Large intestine (tissue), 3 donors: Measurements from ENCODE around the gene ACLY. TPM values are rescaled to one million over a fixed set of nuclear protein-coding genes. Genes with fewer than 3 reads are reported as not detected.

ENCODE experiments used
- DNase-seq, 2 donors: peaks; one replicate each; pipeline versions ENCODE4 v3.0.0 to v3.0.0-alpha.2; 2013
- H3K27ac ChIP-seq: one replicate; pipeline ENCODE4 v1.5.1; 2013; ENCODE audit warnings: low read length
- H3K27me3 ChIP-seq: 2 replicates; pipeline ENCODE4 v1.6.1; 2013; ENCODE audit warnings: low read length; ENCODE audit not compliant: control insufficient read depth, insufficient read depth
- H3K36me3 ChIP-seq: 2 replicates; pipeline ENCODE4 v1.6.1; 2013; ENCODE audit warnings: low read length; ENCODE audit not compliant: control insufficient read depth, insufficient read depth
- H3K4me1 ChIP-seq: one replicate; pipeline ENCODE4 v1.6.1; 2013; ENCODE audit warnings: low read length; ENCODE audit not compliant: control insufficient read depth, insufficient read depth
- H3K4me3 ChIP-seq: one replicate; pipeline ENCODE4 v1.5.1; 2013; ENCODE audit warnings: low read length
- H3K9me3 ChIP-seq: one replicate; pipeline ENCODE4 v1.6.1; 2013; ENCODE audit warnings: mild to moderate bottlenecking, low read depth, low read length, moderate library complexity; ENCODE audit not compliant: control insufficient read depth
- WGBS: methylation state at CpG from one replicate; pipeline ENCODE4 v1.1.5; 2013; ENCODE audit warnings: low lambda C conversion rate; ENCODE audit not compliant: insufficient coverage; 5-methylcytosine and 5-hydroxymethylcytosine counted together
- polyA plus RNA-seq: library from polyadenylated mRNA; unstranded; fragments of 120-200 nt; gene quantifications from one replicate; pipeline ENCODE4 v1.2.1, GENCODE V29; 2013

Gene ACLY
- polyA plus RNA-seq, 1 donor: 99.7 TPM

DNA sequence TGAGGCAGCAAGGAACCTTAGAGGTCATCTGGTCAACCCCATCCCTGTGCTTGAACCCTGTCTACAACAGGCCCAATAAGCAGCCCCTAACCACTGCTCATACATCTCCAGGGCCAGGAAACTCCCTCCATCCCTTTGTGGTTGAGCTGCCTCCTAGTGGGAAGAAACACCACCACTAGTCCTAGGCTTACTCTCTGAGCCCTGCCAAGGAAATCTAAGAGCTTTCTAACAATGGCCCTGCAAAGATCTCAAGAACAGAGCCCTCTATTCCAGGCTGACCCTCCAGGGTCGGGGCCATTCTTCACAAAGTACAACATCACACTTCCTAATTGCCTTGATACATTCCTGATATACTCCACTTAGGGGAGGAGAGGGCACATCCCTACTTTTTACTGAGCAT is 5.8 kb downstream of the ACLY start:
- Histone ChIP-seq H3K27ac (peak overlapping the region; percentile 74), H3K27me3 (no peaks in the 10 kb centered on the region), H3K9me3 (no peaks in the 10 kb centered on the region), H3K4me1 (peaks cover 54% of the 10 kb centered on the region), H3K36me3 (peaks cover 51% of the 10 kb centered on the region), H3K4me3 (no peak overlapping the region)
- DNase-seq: no peak
- no CpG with 5 or more reads among the region's 1 CpG for WGBS

DNA sequence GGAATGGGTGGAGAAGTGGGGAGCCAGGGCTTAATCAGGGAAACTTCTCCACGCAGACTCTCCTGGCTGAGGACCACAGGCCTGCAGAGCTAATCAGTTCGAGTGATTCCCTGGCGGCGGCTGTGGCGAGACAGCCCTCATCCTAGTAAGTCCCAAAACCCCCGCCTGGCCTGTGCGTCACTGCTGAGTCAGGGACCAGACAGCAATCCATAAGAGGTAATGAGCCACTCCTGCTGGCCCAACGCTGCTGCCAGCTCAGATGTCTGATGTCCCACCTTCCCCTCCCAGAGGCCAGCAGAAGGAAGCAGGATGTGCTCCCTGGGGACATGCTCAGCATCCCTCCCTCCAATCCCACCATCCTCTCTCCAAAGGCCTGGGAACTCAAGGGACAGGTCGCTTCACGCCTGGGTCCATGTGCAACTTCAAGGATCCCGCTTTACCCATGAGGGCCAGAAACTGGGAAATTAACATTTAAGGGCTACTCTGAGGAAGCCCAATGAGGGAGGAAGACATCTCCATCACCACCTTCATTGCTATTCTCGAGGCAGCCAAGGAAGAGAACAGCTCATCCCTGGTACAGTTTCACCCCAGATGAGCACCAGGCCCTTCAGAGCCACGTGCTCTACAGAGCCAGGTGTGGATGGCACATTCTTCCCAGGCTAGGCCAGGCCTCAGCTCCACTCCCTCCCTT is 7.9 kb downstream of the ACLY start:
- H3K27me3 ChIP-seq: no peaks in the 10 kb centered on the region
- H3K4me3 ChIP-seq: no peak overlapping the region
- H3K27ac ChIP-seq: no peak overlapping the region
- no peaks in the 10 kb centered on the region for H3K9me3 ChIP-seq
- no peak for DNase-seq
- peaks cover 62% of the 10 kb centered on the region for H3K36me3 ChIP-seq
- no CpG with 5 or more reads among the region's 13 CpGs for WGBS
- peaks cover 60% of the 10 kb centered on the region for H3K4me1 ChIP-seq

DNA sequence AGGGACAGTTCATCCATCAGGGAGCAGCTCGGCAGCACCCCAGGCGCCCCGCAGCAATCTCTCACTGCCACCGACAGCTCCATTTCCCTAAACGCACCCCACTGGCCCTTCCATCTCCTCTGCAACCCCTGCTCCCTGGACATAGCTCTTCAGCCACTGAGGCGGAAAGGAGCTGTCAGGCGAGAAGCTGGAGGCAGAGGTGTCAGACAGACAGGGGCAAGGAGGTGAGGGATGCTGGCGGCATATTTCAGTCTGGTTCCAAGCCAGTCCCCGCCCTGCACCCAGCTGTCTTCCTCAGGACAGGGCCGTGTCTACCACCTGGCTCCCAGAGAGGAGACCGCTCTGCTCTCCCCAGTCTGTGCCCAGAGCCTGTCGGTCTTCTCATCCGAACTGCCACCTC is 9.7 kb downstream of the ACLY start:
- Histone ChIP-seq H3K4me1 (peaks cover 59% of the 10 kb centered on the region), H3K27ac (peak overlapping the region; percentile 83), H3K36me3 (peaks cover 80% of the 10 kb centered on the region), H3K4me3 (no peak overlapping the region), H3K9me3 (no peaks in the 10 kb centered on the region), H3K27me3 (no peaks in the 10 kb centered on the region)
- no CpG with 5 or more reads among the region's 13 CpGs for whole genome bisulfite sequencing
- no peak for DNase-seq

DNA sequence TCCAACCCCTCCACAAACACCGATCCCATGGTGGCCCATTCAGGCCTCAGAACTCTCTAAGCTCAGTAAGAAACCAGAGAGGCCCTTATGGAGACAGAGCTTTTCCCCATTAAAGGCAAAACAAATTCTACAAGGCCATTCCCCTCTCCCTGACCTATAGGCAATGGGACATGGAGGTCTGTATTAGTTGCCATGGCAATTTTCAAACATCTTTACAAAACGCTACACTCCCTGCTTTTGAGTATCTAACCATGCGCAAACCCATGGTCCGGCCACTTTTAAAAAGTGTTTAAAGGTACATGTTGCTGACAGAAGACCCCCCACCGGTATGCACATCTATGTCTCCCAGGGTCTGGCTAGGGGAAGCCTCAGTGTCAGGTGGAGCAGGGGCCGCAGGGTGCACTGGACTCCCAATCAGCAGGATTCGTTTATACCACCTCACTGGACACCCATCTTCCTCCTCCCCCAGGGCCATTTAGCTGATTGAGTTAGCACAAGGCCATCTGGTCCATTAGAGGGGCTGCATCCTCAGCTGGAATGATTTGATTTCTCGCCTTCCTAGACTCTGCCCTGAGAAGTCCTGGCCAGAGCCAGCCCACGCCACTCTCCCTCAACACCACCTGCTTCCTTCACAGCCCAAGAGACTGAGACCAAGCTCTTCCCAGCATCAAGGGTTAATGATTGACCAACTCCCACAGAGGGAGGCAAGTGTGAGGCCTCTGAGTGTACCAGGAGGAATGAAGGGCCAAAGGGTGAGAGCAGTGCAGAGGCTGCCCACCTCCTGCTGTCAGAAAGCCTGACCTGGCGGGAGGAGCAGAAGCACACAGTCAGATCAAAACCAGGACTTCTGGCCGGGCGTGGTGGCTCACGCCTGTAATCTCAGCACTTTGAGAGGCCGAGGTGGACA is 10.9 kb downstream of the ACLY start:
- peak overlapping the region; percentile 83 for H3K27ac ChIP-seq
- DNase-seq: peak; percentile 95 to 97

DNA sequence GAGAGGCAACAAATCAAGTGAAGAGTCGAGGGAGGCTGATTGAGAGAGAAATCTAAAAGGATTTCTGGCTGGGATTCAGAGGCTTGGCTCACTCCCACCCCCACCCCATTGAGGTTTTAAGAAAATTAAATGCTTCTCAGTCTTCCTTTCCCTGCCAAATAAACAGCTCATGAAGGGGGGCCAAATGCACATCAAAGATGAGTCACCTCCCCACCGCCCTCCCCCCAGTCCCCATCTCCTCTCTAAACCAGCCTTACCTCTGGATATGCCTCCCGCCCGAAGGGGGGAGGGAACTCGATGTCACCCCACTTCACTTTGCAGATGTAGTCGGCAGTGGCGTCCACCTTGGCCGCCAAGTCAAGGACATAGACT is 11.6 kb downstream of the ACLY start:
- Histone ChIP-seq H3K36me3 (peaks cover 79% of the 10 kb centered on the region), H3K9me3 (no peaks in the 10 kb centered on the region), H3K27ac (peak overlapping the region; percentile 83), H3K4me1 (peaks cover 56% of the 10 kb centered on the region), H3K27me3 (no peaks in the 10 kb centered on the region), H3K4me3 (no peak overlapping the region)
- DNase-seq: peak in 1 of 2 donors; percentile 32
- no CpG with 5 or more reads among the region's 8 CpGs for whole genome bisulfite sequencing

More for the DNA sequence above, 10.9 kb downstream of the ACLY start:
- no peaks in the 10 kb centered on the region for H3K9me3 ChIP-seq
- no peaks in the 10 kb centered on the region for H3K27me3 ChIP-seq
- H3K4me3 ChIP-seq: no peak overlapping the region
- H3K36me3 ChIP-seq: peaks cover 79% of the 10 kb centered on the region
- peaks cover 50% of the 10 kb centered on the region for H3K4me1 ChIP-seq
- WGBS: no CpG with 5 or more reads among the region's 14 CpGs

DNA sequence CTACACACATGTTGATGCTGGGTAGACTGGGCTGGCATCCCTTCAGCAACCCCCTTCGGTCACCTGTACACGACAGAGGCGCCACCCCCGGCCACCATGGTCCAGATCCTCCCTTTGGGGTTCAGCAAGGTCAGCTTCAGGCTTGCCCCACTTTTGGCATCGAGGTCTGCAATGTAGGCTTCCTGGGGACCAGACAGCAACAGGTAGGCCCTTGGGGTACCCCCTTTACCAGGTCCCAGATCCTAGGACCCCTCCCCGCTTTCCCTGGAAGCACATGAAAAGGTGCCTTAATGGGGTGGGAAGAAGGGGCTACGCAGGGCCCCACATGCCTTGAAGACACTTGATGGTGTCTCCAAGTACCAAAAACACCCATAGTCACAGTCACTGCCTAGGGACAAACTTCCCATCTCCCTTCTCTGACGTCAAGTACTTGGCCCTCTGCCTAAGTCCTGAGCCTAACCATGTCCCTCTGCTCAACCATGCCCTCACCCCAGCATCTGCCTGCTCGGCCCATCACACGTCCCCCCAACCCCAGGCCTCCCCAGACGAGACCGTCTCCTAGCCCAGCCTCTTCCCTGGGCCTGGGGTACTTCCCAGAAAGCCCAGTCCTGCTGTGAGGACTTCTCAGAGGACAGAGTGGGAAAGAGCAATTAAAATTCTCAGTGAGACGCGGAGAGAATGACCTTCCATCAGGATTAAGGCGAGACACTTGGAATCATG is 12.1 kb downstream of the ACLY start:
- H3K36me3 ChIP-seq: peaks cover 81% of the 10 kb centered on the region
- H3K4me3 ChIP-seq: no peak overlapping the region
- H3K4me1 ChIP-seq: peaks cover 61% of the 10 kb centered on the region
- WGBS: 64% methylated on average over 3 of the region's 15 CpGs
- no peak for DNase-seq
- peak overlapping the region; percentile 83 for H3K27ac ChIP-seq
- no peaks in the 10 kb centered on the region for H3K27me3 ChIP-seq
- H3K9me3 ChIP-seq: no peaks in the 10 kb centered on the region

DNA sequence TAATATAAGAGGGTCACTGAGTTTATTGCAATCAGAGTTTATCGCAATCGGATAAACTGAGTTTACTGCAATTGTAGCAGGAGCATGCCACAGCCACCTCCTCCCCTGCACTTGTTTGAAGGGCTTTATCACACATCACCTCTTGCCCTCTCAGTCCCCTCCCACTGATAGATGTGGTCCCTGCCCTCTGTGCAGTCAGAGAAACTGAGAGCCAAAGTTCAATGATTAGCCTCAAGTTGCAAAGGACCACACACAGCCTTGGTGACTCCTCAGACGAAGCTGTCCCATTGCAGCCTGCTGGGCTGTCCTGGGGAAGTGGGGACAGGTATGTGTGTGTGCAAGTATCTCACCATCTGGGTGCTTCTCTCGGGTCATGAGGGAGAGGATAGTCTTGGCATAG is 13.6 kb downstream of the ACLY start:
- peak overlapping the region; percentile 92 for H3K27ac ChIP-seq
- no peaks in the 10 kb centered on the region for H3K9me3 ChIP-seq
- H3K36me3 ChIP-seq: peaks cover 81% of the 10 kb centered on the region
- WGBS: no CpG with 5 or more reads among the region's 4 CpGs
- H3K4me3 ChIP-seq: no peak overlapping the region
- no peaks in the 10 kb centered on the region for H3K27me3 ChIP-seq
- peak; percentile 80 to 88 for DNase-seq
- peaks cover 66% of the 10 kb centered on the region for H3K4me1 ChIP-seq

DNA sequence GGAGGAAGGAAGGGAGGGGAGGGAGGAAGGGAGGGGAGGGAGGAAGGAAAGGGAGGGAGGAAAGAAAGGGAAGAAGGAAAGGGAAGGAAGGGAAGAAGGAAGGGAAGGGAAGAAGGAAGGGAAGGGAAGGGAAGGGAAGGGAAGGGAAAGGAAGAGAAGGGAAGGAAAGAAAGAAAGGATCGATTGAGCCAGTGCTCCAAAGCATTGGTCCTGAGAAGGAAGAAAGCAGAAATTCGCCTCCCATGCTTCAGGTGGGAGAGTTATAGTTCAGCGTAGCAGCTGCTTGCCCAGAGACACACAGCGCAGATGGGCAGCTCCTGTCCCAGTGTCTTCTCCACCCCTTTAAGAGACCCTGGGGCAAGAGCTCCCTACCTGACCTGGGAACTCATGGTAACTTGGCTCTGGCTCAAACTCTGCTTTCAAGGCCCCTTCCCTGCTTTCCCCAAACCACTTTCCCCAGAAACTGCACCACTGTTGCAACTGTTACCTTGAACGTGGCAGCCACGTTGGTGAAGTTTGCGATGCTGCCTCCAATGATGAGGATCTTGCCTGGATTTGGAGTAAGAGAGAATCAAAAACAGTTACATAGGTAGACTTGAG is 14.4 kb downstream of the ACLY start:
- Histone ChIP-seq H3K27me3 (no peaks in the 10 kb centered on the region), H3K27ac (peak overlapping the region; percentile 92), H3K4me1 (peaks cover 66% of the 10 kb centered on the region), H3K36me3 (peaks cover 80% of the 10 kb centered on the region), H3K9me3 (no peaks in the 10 kb centered on the region), H3K4me3 (no peak overlapping the region)
- WGBS: 80% methylated on average over 1 of the region's 7 CpGs
- no peak for DNase-seq

DNA sequence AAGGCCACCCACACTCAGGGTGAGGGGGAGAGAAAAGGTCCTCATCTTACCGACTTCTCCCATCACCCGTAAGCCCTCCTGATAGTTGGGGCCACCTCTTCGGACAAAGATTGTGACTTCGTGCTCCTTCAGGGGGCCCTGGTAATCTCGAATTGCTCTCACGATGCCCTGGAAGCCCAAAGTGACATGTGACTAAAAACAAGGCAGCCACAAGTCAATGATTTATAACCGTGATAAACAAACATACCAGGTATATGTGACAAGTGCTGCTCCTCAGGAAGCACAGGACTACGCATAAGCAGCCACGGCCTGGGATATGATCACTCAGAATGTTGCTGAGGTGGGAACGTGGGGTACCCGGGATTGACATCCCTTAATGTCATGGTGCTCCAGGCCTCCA is 17.1 kb downstream of the ACLY start:
- Histone ChIP-seq H3K36me3 (peaks cover 94% of the 10 kb centered on the region), H3K4me3 (no peak overlapping the region), H3K9me3 (no peaks in the 10 kb centered on the region), H3K4me1 (peaks cover 43% of the 10 kb centered on the region), H3K27ac (peak overlapping the region; percentile 50), H3K27me3 (no peaks in the 10 kb centered on the region)
- no CpG with 5 or more reads among the region's 11 CpGs for WGBS
- DNase-seq: peak in 1 of 2 donors; percentile 73

DNA sequence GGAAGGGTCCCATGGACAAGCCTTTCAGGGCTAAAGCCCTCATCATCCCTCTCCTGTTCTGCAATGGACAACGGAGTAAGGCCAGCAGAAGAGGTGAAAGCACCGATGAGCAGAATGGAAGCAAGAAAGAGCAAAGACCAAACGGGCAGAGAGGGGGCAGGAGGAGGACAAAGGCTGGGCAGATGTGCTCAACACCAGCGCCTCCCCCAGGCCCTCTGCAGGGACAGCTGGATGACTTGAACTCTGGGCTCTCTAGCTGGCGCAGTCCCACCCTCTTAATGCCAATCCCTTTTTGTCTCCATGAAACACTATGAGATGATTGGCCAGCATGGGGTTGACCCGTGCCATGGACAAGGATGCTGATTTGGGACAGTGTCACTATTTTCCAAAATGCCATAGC is 22.0 kb downstream of the ACLY start:
- H3K4me3 ChIP-seq: no peak overlapping the region
- no peak for DNase-seq
- H3K27me3 ChIP-seq: no peaks in the 10 kb centered on the region
- H3K4me1 ChIP-seq: peaks cover 14% of the 10 kb centered on the region
- no CpG with 5 or more reads among the region's 6 CpGs for WGBS
- H3K9me3 ChIP-seq: no peaks in the 10 kb centered on the region
- H3K36me3 ChIP-seq: peaks cover 95% of the 10 kb centered on the region
- H3K27ac ChIP-seq: no peak overlapping the region
